HG03439 (cell line): ENCODE measurements around the gene CST11.

Experiments
- ATAC-seq: cut with Tn5 transposase; IDR thresholded peaks from one replicate; pipeline ENCODE4 v1.9.1; 2021; ENCODE audit warnings: mild to moderate bottlenecking, moderate library complexity; ENCODE audit not compliant: unreplicated experiment

The CST11 gene

GRCh38 chr20:23420943-23421931, 31.4 kb downstream of the CST11 start, which contains the start of gene NAPB:
Gene NAPB, minus strand, starts transcription at chr20:23421488. Its CDS starts 86 bp downstream, at chr20:23421402.
- peak; percentile 96 for ATAC-seq

DNA sequence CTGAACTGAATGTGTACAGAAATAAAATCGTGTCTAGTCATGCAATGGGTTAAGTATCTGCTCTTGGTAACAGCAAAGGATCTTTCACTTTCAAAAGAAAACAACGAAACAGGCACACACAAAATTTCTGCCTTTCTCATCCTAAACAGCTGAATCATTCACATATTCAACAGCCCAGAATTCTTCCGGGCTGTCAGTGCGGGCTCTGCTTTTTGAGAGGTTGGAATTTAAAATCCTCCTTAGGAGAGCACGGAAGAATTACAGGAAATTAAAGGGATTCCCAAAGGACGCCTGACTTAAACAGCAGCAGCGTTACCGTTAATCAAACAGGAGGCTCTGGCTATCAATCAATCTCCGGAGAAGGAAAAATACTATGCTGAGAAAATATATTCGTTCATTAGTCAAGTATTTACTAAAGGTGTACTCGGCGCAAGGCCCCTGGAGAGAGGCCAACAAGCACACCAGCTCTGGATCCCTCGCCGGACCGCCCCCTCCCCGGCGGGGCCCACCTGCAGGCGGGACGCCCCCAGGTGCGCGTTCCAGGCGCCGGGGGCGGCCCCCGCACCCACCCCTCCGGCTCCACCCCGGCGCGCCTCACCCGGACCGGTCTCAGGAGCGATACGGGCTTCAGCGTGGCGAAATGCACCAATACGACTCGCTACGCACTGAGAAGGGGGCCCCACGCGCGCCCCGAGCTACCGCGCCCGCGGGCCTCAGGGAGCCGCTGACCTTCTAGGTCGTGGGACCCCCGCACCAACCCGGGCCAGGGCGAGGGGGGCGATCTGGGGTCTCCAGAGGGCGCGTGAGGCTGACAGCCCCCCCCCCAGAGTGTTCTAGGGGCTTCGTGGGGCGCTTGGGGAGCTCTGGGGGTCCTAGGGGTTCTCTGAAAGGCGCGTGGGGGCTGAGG, 32.4 kb downstream of the CST11 start:
- ATAC-seq = no peak

DNA sequence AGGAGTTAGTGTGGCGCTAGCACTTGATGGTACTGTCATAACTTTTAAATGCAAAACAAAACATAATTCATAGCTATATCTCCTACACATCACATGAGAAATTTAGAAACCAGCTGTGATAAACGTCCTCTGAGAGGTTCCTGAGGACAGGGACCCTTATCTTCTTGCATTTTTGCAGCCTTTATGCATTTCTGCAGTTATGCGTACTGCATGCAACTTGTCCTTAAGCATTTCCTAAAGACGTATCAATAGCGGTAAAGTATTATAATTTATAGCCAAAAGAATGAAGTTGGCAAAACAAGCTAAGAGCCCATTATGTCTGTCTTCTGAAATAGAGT, 33.0 kb downstream of the CST11 start:
- ATAC-seq = no peak

DNA sequence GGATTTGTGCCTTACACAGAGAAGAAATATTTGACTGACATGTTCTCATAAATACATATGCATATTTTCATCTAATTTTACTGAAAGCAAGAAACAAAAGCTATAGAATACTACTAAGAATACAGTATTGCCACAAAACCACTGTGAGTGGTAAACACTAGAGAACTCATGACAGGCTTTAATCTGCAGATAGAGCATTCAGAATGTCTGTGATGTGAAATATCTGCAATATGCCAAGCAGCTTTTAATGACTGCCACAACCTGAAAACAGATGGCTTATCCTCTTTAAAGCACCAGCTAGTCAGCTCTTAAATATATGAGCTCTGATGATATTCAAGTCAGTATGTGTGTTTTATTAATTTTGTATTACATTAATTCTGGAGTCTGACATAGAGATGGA, 34.8 kb downstream of the CST11 start:
- no peak for ATAC-seq

DNA sequence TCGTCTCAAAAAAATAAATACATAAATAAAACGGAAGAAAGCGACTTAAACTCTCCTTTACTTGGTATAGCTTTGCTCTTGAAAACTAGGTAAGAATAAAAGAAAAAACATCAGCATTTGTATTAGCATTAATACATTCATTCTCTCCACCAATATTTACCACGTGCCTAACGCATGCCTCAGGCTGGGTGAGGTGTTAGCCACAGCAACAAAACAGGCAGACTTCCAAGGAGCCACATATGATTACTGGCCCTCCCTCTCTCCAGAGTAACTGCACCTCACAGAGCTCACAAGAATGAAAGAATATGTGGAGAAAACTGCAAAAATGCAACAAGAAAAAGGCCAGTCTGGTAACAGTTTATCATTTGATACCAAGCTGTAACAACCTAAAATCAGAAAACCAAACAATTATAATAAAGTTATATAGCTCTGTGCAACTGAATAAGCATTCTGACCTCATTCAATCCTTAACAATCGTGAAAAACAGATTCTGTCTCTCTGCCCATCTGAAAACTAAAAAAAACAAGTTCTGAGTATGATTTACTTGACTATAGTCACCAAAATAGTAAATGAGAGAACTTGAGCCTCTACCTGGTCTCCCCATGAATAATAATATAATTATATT, 36.6 kb downstream of the CST11 start:
- ATAC-seq = no peak

- ATAC-seq = no peak
Measured at GRCh38 chr20:23415555-23415954, 37.1 kb downstream of the CST11 start.

DNA sequence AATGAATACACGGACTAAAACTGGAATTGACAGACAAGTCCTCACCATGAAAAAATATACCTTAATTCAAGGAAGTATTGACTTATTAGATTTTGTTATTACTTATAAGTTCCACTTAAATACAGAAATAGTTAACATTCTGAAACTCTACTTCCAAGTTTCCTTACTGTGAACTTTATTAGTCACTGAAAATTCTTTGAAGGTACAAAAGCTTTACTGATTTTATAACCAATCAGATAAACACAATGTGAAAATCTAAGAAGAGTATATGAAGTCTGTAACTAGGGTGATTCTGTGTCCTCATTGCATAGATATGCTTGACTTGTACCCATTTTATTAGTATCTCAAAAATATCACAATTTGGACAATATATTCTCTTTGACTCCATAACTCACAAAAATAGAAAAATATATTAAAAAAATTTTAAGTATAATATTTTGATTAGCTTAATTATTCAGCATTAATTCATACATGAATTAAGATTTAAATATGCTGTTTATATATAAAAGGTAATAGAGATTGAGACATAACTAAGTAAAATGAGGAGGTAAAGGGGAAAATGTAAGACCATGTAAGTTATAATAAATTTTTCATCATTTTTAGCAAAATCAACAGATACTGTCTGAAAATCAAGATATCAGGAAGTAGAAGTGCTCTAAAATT, 38.0 kb downstream of the CST11 start:
- no peak for ATAC-seq

DNA sequence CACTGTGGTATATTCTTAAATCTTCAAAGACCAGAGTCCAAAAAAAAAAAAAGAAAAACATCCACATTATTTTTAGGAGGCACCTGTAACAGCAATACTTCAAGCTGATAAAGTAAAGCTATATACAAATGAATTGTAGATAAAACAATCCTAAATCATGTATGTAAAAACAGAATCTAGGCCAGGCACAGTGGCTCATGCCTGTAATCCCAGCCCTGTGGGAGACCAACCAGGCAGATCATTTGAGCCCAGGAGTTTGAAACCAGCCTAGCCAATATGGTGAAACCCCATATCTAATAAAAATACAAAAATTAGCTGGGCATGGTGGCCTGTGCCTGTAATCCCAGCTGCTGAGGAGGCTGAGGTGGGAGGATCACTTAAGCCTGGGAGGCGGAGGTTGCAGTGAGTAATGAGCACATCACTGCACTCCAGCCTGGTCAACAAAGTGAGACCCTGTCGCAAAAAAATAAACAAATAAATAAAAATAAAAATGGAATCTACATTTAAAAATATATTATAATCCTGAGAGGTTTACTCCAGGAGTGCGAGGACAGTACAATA, 38.7 kb downstream of the CST11 start:
- ATAC-seq = no peak

DNA sequence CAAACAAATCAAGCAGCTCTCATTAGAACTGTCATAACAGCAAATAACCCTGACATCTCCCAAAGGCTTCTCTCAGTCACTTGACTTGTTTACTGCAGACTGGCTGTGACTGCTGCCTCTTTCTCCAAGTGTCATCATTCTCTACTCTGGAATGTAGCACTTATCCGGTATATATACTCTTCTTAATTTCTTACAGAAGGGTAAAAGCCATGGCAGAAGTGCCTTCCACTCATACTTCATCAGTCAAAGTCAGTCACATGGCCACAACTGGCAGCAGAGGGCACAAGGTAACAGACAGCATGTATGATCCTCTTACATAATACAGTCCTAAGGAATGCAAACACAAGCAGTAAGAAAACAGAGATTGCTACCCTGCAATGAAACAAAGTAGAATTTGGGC, 40.6 kb downstream of the CST11 start:
- no peak for ATAC-seq

GRCh38 chr20:23410916-23411695, 41.6 kb downstream of the CST11 start:
- no peak for ATAC-seq

DNA sequence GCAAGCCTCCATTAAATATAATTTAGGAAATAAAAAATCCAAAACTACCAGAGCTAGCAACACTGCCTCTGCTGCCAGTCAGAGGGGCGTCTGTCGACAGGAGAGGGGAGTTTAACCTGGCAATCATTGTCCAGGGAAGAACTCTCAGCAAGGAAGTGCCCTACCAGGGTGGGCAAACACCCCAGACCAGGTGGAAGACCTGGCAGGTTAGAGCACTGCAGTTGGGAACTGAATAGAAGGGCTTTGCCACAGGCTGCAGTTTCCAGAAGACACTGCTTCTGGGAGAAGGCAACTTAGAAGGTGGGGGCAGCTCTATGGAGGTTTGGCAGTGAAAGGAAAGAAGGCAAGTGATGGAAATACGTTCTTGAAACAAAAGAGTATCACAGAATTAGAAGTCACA, 42.9 kb downstream of the CST11 start:
- ATAC-seq = no peak

DNA sequence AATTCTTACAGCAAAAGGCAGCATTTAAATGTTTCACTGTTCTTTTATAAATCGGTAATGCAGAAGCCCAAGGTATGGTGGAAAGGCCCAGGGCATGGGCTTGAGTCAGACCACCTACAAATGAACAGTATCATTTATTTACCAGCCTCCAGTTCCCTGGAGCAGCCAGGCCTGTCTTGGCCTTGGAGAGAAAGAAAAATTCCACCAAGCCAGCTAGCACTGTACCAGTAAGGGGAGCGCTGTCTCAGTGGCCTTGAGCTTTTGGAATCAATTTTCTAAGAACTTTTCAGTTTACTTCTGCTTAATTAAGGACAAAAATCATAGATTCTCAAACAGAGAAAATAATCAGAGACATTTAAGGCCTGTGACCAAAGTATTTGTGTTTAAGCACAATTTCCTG, 43.7 kb downstream of the CST11 start:
- no peak for ATAC-seq

GRCh38 chr20:23407781-23408464, 44.8 kb downstream of the CST11 start:
- ATAC-seq = peak; percentile 83

GRCh38 chr20:23406880-23407279, 45.8 kb downstream of the CST11 start:
- ATAC-seq = no peak

GRCh38 chr20:23404196-23404595, 48.5 kb downstream of the CST11 start:
- no peak for ATAC-seq

GRCh38 chr20:23403751-23404150, 48.9 kb downstream of the CST11 start:
- ATAC-seq = no peak

DNA sequence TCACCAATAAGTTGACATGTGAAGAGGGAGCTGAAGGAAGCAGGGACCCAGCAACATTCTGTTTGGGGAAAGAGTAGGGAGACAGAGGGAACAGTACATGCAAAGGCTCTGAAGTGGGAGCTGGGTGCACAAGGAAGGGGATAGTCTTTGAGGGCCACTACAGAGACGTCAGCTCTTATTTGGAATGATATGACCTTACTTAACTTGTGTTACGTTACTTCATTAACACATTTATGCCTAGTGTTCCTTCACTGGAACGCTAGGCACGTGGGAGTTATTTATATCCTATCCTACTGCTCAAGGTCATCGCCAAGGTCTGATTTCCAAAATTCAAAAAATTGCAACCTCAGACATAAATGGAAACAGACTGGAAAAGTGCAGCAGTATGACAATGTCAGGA, 51.6 kb downstream of the CST11 start:
- no peak for ATAC-seq
